Hepatocyte (in vitro differentiated cells): ENCODE results near the gene DDIT3.

Experiments
- CTCF ChIP-seq: fragments of 200-600 bp; sonication (generic); IDR thresholded peaks from 2 replicates; pipeline ENCODE4 v1.5.1; 2016; ENCODE audit warnings: antibody characterized with exemption, mild to moderate bottlenecking; ENCODE audit not compliant: poor library complexity
- EZH2 ChIP-seq: fragments of 200-600 bp; sonication (generic); IDR thresholded peaks from 2 replicates; pipeline ENCODE4 v1.6.1; 2016; ENCODE audit warnings: antibody characterized with exemption, mild to moderate bottlenecking, borderline replicate concordance
- EZH2phosphoT487 ChIP-seq: fragments of 200-600 bp; sonication (generic); IDR thresholded peaks from one replicate; pipeline ENCODE4 v1.6.1; 2018; ENCODE audit warnings: antibody characterized with exemption, mild to moderate bottlenecking, low read depth, moderate library complexity; ENCODE audit not compliant: unreplicated experiment, severe bottlenecking

DNA sequence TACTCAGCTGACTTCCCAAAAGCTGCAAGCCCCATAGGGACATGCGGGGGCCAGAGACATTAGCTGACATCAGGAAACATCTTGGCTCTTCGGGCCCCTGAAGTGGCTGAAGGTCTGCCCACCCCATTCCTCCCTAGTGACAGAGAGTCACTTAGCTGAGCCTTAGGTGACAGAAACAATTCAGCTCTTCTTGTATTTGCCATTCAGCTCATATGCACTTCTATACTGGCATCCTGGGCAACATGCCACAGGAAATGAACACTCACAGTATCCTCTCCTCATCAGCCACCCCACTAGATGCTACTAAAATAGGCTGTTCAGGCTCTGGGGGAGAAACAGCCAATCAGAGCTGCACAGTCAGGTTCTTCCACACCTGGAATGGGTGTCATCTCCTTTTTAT, 23.3 kb upstream of the DDIT3 start:
- TF ChIP-seq CTCF: no peak
- no peak for TF ChIP-seq EZH2
- no peak for TF ChIP-seq EZH2phosphoT487
